Astrocyte (in vitro differentiated cells and primary cell): ENCODE measurements around the gene SEC23A.

Experiments
- CTCF ChIP-seq: IDR thresholded peaks from 2 replicates; pipeline ENCODE4 v1.5.1; 2011; ENCODE audit warnings: low read depth, mild to moderate bottlenecking, inconsistent platforms, low read length, moderate library complexity; ENCODE audit not compliant: insufficient read depth
- EZH2 ChIP-seq: IDR thresholded peaks from 2 replicates; pipeline ENCODE4 v1.6.1; 2012; ENCODE audit warnings: mild to moderate bottlenecking, low read length, inconsistent platforms; ENCODE audit not compliant: insufficient read depth

GRCh38 chr14:38992067-38992844 is 110.8 kb downstream of the SEC23A start:
- TF ChIP-seq CTCF (no peak), EZH2 (no peak)
